K562 (cell line): ENCODE results near the gene ADAM8. TPM values are rescaled to one million over a fixed set of nuclear protein-coding genes. Genes with fewer than 3 reads are reported as not detected.

Experiments used
- ATAC-seq: fragments of 200-7000 bp; cut with Tn5 transposase; 3 replicates; pipeline ENCODE4 v1.9.1; 2020; ENCODE audit warnings: moderate library complexity
- BruUV-seq: library from RNA; stranded (reverse); fragments of 400-500 nt; replicated peaks from 2 replicates; lab custom pipeline; 2021; lab: Mats Ljungman, UMichigan
- CTCF ChIA-PET: fragments of 300-600 bp; formaldehyde crosslinking; extraction: SDS; loops from one replicate; lab custom pipeline; 2021; ENCODE audit warnings: low intra/inter-chr PET ratio; lab: Yijun Ruan, JAX
- POLR2A ChIA-PET: fragments of 300-600, 350-650 bp; sonication (Branson Sonifier 250); formaldehyde crosslinking; extraction: SDS; loops from one replicate; lab custom pipeline; 2021; ENCODE audit warnings: antibody characterized with exemption, inconsistent platforms; lab: Yijun Ruan, JAX
- DNase-seq, 4 experiments: peaks; one replicate each; pipeline versions ENCODE4 v3.0.0 to v3.0.0-alpha.2; 2011 to 2018; ENCODE audit warnings: low spot score in 3 of 4, mixed read lengths in 3 of 4; ENCODE audit errors: extremely low read depth in 1 of 4
- FAIRE-seq: peaks from 2 replicates; lab custom pipeline; 2011; peaks lifted over from hg19 to GRCh38; lab: Jason Lieb, UNC
- H2AFZ ChIP-seq: 2 replicates; pipeline ENCODE4 v1.6.0; 2011; ENCODE audit warnings: low read depth, low read length, control low read depth, inconsistent platforms
- H3K27ac ChIP-seq: fragments of 200-600 bp; 3 replicates; pipeline ENCODE4 v1.8.0; 2011; ENCODE audit warnings: low read depth, mild to moderate bottlenecking, control low read depth, inconsistent platforms, low read length, moderate library complexity, mixed read lengths; ENCODE audit errors: extremely low read depth
- H3K27me3 ChIP-seq, 2 experiments: fragments of 300-600 bp in 1 of 2; 2 replicates in 1 of 2; 3 replicates in 1 of 2; pipeline versions ENCODE4 v1.6.0 to v1.8.0; 2011; ENCODE audit warnings: inconsistent platforms in 2 of 2, low read length in 2 of 2, mild to moderate bottlenecking in 1 of 2, mixed read lengths in 1 of 2, moderate library complexity in 1 of 2; ENCODE audit not compliant: control insufficient read depth in 2 of 2, insufficient read depth in 2 of 2
- H3K36me3 ChIP-seq: fragments of 300-600 bp; 3 replicates; pipeline ENCODE4 v1.8.0; 2011; ENCODE audit warnings: mild to moderate bottlenecking, low read length, inconsistent platforms; ENCODE audit not compliant: control insufficient read depth, insufficient read depth
- H3K4me1 ChIP-seq, 2 experiments: fragments of 200-600 bp in 1 of 2; replicated peaks in 1 of 2; 2 replicates in 1 of 2; 3 replicates in 1 of 2; pipeline versions ENCODE4 v1.5.1 to v1.8.0; 2011; ENCODE audit warnings: inconsistent platforms in 2 of 2, low read length in 2 of 2, mild to moderate bottlenecking in 1 of 2, mixed read lengths in 1 of 2, moderate library complexity in 1 of 2; ENCODE audit not compliant: control insufficient read depth in 2 of 2, insufficient read depth in 2 of 2
- H3K4me2 ChIP-seq: 2 replicates; pipeline ENCODE4 v1.6.1; 2011; ENCODE audit warnings: low read length, control low read depth, inconsistent platforms, mixed read lengths; ENCODE audit not compliant: insufficient read depth
- H3K4me3 ChIP-seq: fragments of 200-600 bp; sonication (generic), shearing (Covaris generic); 2 replicates; pipeline ENCODE4 v1.5.1; 2016; ENCODE audit warnings: control low read depth, inconsistent platforms
- H3K79me2 ChIP-seq: fragments of 200-600 bp; 3 replicates; pipeline ENCODE4 v1.8.0; 2011; ENCODE audit warnings: low read length, inconsistent platforms; ENCODE audit not compliant: control insufficient read depth, insufficient read depth
- H3K9ac ChIP-seq, 2 experiments: 2 replicates each; pipeline versions ENCODE4 v1.6.0 to v1.6.1; 2011; ENCODE audit warnings: low read depth in 2 of 2, low read length in 2 of 2, control low read depth in 1 of 2, inconsistent platforms in 1 of 2, mild to moderate bottlenecking in 1 of 2, mixed read lengths in 1 of 2; ENCODE audit not compliant: insufficient read depth in 1 of 2
- H3K9me1 ChIP-seq: one replicate; pipeline ENCODE4 v1.6.0; 2011; ENCODE audit warnings: inconsistent platforms, mild to moderate bottlenecking, low read length, moderate library complexity; ENCODE audit not compliant: control insufficient read depth, insufficient read depth
- H3K9me3 ChIP-seq: replicated peaks from 2 replicates; pipeline ENCODE4 v1.5.1; 2011; ENCODE audit warnings: low read depth, low read length, inconsistent platforms; ENCODE audit not compliant: control insufficient read depth, insufficient read depth
- H4K20me1 ChIP-seq: replicated peaks from 2 replicates; pipeline ENCODE4 v1.6.1; 2011; ENCODE audit warnings: low read length, inconsistent platforms, mixed read lengths; ENCODE audit not compliant: control insufficient read depth, insufficient read depth
- BRD4 ChIP-seq: fragments of 200-600 bp; sonication (generic); IDR thresholded peaks from 2 replicates; pipeline ENCODE4 v1.6.1; 2017; ENCODE audit warnings: inconsistent platforms
- BRF2 ChIP-seq: IDR thresholded peaks from 3 replicates; pipeline ENCODE4 v1.6.1; 2011; ENCODE audit warnings: borderline replicate concordance, mild to moderate bottlenecking; ENCODE audit not compliant: insufficient read length, insufficient read depth
- CEBPB ChIP-seq: fragments of 450-650 bp; IDR thresholded peaks from 2 replicates; pipeline ENCODE4 v1.6.1; 2016; ENCODE audit warnings: missing genetic modification characterization, missing compliant biosample characterization
- GTF2B ChIP-seq: IDR thresholded peaks from 2 replicates; pipeline ENCODE4 v1.6.1; 2011; ENCODE audit not compliant: insufficient read length; ENCODE audit errors: extremely low read depth
- JUN ChIP-seq, 2 experiments: sonication (generic) in 1 of 2; formaldehyde crosslinking in 1 of 2; IDR thresholded peaks; 2 replicates each; pipeline versions ENCODE4 v1.6.1 to v1.8.0; 2012 to 2022; ENCODE audit warnings: borderline replicate concordance in 2 of 2, mild to moderate bottlenecking in 2 of 2, improper control_type of control experiment in 1 of 2, low read depth in 1 of 2, low read length in 1 of 2, missing genetic modification reagents in 1 of 2
- POLR2H ChIP-seq: IDR thresholded peaks from 2 replicates; pipeline ENCODE4 v1.6.1; 2016; ENCODE audit warnings: missing genetic modification characterization, low read depth, mild to moderate bottlenecking, control low read depth, missing compliant biosample characterization, moderate library complexity
- TAF1 ChIP-seq: IDR thresholded peaks from 2 replicates; pipeline ENCODE4 v1.6.1; 2011; ENCODE audit warnings: mild to moderate bottlenecking, low read length, moderate library complexity; ENCODE audit not compliant: insufficient read depth, control insufficient read depth, severe bottlenecking; ENCODE audit errors: extremely low read depth
- TBP ChIP-seq: optimal IDR thresholded peaks from 2 replicates; pipeline ENCODE3; 2011; ENCODE audit warnings: low read depth, low read length, improper control_type of control experiment
- ZNF507 ChIP-seq: conservative IDR thresholded peaks from 2 replicates; pipeline ENCODE4 v1.6.1; 2017; ENCODE audit warnings: missing genetic modification characterization, missing compliant biosample characterization
- ZNF766 ChIP-seq: fragments of 200-800 bp; sonication (Bioruptor generic); conservative IDR thresholded peaks from 2 replicates; pipeline ENCODE4 v1.6.1; 2016; ENCODE audit warnings: missing genetic modification characterization, missing compliant biosample characterization
- WGBS: fragments of 100-300 bp; shearing (Covaris generic); methylation state at CpG from one replicate; pipeline ENCODE4 v1.1.6; 2016; ENCODE audit warnings: low coverage, mixed read lengths; ENCODE audit not compliant: insufficient coverage; ENCODE audit errors: missing lambda C conversion rate; 5-methylcytosine and 5-hydroxymethylcytosine counted together
- in situ Hi-C: fragments of 300-500 bp; cut with MboI; formaldehyde crosslinking; loops from 4 replicates; pipeline ENCODE4 v1.15.0; 2018; ENCODE audit warnings: inconsistent platforms, mixed read lengths
- intact Hi-C: fragments of 100-400 bp; cut with micrococcal nuclease; formaldehyde crosslinking; loops from 2 replicates; pipeline ENCODE4 v1.14.2; 2022
- polyA plus RNA-seq, 8 experiments: library from polyadenylated mRNA; depleted of rRNA in 4 of 8; stranded (reverse) in 5 of 8; unstranded in 3 of 8; fragments of >200 nt; fragmentation: Nextera tagmentation in 2 of 8; fragmentation: Illumina TruSeq in 1 of 8; extraction: Ambion mirVana in 2 of 8; extraction: Trizol in 1 of 8; gene quantifications; 2 replicates each; pipeline versions ENCODE4 v1.2.1 to v1.2.3, GENCODE V29; 2011 to 2014; ENCODE audit warnings: inconsistent platforms in 1 of 8, missing spikeins in 1 of 8
- total RNA-seq, 7 experiments: library from RNA; depleted of rRNA in 6 of 7; stranded (reverse); fragments of >200 nt in 6 of 7; fragmentation: Illumina TruSeq in 2 of 7; extraction: Trizol in 2 of 7; gene quantifications; 2 replicates each; pipeline versions ENCODE4 v1.2.1 to v1.2.3, GENCODE V29; 2011 to 2021; ENCODE audit warnings: low replicate concordance in 1 of 7
- TF ChIP-seq, protein P1 (sequence below): fragments of 450-650 bp; IDR thresholded peaks from 2 replicates; pipeline ENCODE4 v1.7.0; 2016; ENCODE audit warnings: borderline replicate concordance
- TF ChIP-seq, protein P2 (sequence below): fragments of 450-650 bp; IDR thresholded peaks from one replicate; pipeline ENCODE4 v1.6.1; 2018; ENCODE audit warnings: mild to moderate bottlenecking, moderate library complexity; ENCODE audit not compliant: partially characterized antibody
- TF ChIP-seq, protein P3 (sequence below): fragments of 250-450 bp; sonication (Bioruptor Pico); IDR thresholded peaks from 2 replicates; pipeline ENCODE4 v1.5.0; 2020; ENCODE audit warnings: mild to moderate bottlenecking

ADAM8 gene
- total and polyA plus RNA-seq, 9 of the 15 experiments (the other 6 are each of a cell fraction or from before 2014, with no cell fraction given) = 0.07 to 7.0 (median 1.1) TPM

DNA sequence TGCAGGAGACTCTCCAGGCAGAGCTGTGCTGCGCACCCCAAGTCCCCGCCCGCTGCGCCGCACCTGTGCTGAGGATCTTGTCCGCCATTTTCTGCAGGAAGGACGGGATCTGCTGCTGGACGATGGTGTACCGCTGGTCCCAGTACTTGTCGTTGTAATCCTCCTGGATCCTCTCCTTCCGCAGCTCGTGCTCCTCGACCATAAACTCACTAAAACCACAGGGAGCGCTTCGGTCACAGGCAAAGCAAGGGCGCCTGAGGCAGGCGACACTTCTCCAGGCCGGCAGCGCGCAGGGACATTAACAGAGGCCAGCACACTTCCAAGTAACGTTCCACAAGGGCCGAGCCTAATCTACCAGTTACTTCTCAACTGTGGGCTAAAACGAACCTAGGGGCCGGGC is 13.1 kb upstream of the ADAM8 start:
- POLR2A ChIA-PET = interaction anchor here (0.7 kb wide), 1 partner anchor 9 kb away, joined by 4 read pairs; no protein-coding TSS in a partner anchor
- Histone ChIP-seq H3K36me3 (peaks cover 72% of the 10 kb centered on the region), H2AFZ (no peak overlapping the region), H3K4me2 (no peak overlapping the region), H3K27me3 (no peaks in the 10 kb centered on the region), H3K79me2 (no peaks in the 10 kb centered on the region), H3K27ac (no peak overlapping the region), H3K9me1 (no peaks in the 10 kb centered on the region), H3K9me3 (no peaks in the 10 kb centered on the region), H3K9ac (no peak overlapping the region), H3K4me1 (no peaks in the 10 kb centered on the region), H3K4me3 (no peak overlapping the region), H4K20me1 (no peaks in the 10 kb centered on the region)
- DNase-seq (no peak), ATAC-seq (no peak), FAIRE-seq (no peak)
- CTCF ChIA-PET = no interaction called here
- intact Hi-C loops = no loop called here
- WGBS = 95% methylated on average over 18 of the region's 24 CpGs
- in situ Hi-C loops = no loop called here
- no TSS peak for BruUV-seq
- TF ChIP-seq POLR2H (tag) (no peak), TAF1 (no peak), JUN (IDR thresholded peaks at IDR 0.05; ENCODE audit: borderline replicate concordance, low read depth, low read length) (no peak), JUN (CRISPR knock-in tag; IDR thresholded peaks at IDR 0.05; ENCODE audit: borderline replicate concordance) (no peak), ZNF507 (tag) (no peak), BRD4 (no peak), BRF2 (no peak), GTF2B (no peak), ZNF766 (CRISPR knock-in tag) (no peak), CEBPB (tag) (no peak), TBP (no peak)
- TF ChIP-seq, protein P1, sequence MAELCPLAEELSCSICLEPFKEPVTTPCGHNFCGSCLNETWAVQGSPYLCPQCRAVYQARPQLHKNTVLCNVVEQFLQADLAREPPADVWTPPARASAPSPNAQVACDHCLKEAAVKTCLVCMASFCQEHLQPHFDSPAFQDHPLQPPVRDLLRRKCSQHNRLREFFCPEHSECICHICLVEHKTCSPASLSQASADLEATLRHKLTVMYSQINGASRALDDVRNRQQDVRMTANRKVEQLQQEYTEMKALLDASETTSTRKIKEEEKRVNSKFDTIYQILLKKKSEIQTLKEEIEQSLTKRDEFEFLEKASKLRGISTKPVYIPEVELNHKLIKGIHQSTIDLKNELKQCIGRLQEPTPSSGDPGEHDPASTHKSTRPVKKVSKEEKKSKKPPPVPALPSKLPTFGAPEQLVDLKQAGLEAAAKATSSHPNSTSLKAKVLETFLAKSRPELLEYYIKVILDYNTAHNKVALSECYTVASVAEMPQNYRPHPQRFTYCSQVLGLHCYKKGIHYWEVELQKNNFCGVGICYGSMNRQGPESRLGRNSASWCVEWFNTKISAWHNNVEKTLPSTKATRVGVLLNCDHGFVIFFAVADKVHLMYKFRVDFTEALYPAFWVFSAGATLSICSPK = no peak
- TF ChIP-seq, protein P2, sequence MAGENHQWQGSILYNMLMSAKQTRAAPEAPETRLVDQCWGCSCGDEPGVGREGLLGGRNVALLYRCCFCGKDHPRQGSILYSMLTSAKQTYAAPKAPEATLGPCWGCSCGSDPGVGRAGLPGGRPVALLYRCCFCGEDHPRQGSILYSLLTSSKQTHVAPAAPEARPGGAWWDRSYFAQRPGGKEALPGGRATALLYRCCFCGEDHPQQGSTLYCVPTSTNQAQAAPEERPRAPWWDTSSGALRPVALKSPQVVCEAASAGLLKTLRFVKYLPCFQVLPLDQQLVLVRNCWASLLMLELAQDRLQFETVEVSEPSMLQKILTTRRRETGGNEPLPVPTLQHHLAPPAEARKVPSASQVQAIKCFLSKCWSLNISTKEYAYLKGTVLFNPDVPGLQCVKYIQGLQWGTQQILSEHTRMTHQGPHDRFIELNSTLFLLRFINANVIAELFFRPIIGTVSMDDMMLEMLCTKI = no peak
- TF ChIP-seq, protein P3, sequence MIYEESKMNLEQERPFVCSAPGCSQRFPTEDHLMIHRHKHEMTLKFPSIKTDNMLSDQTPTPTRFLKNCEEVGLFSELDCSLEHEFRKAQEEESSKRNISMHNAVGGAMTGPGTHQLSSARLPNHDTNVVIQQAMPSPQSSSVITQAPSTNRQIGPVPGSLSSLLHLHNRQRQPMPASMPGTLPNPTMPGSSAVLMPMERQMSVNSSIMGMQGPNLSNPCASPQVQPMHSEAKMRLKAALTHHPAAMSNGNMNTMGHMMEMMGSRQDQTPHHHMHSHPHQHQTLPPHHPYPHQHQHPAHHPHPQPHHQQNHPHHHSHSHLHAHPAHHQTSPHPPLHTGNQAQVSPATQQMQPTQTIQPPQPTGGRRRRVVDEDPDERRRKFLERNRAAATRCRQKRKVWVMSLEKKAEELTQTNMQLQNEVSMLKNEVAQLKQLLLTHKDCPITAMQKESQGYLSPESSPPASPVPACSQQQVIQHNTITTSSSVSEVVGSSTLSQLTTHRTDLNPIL (CRISPR knock-in tag) = no peak
